HepG2 (cell line): ENCODE results near the gene RANBP17. TPM values are rescaled to one million over a fixed set of nuclear protein-coding genes. Genes with fewer than 3 reads are reported as not detected.

ENCODE experiments used
- ATAC-seq: fragments of 200-7000 bp; cut with Tn5 transposase; 3 replicates; pipeline ENCODE4 v1.9.1; 2020; ENCODE audit warnings: mild to moderate bottlenecking, moderate library complexity
- BruUV-seq: library from RNA; stranded (reverse); fragments of 400-500 nt; replicated peaks from 2 replicates; lab custom pipeline; 2021; lab: Mats Ljungman, UMichigan
- CTCF ChIA-PET: fragments of 300-600 bp; formaldehyde crosslinking; extraction: SDS; loops from one replicate; lab custom pipeline; 2021; ENCODE audit warnings: low total read pairs, inconsistent platforms, low intra/inter-chr PET ratio; lab: Yijun Ruan, JAX
- POLR2A ChIA-PET: fragments of 350-600 bp; sonication (Branson Sonifier 250); formaldehyde crosslinking; loops from one replicate; lab custom pipeline; 2020; ENCODE audit warnings: antibody characterized with exemption, inconsistent platforms; lab: Yijun Ruan, JAX
- DNase-seq: peaks from one replicate; pipeline ENCODE4 v3.0.0-alpha.2; 2015; ENCODE audit warnings: low spot score
- FAIRE-seq: peaks from 3 replicates; lab custom pipeline; 2011; peaks lifted over from hg19 to GRCh38; lab: Jason Lieb, UNC
- H2AFZ ChIP-seq: one replicate; pipeline ENCODE4 v1.6.1; 2011; ENCODE audit warnings: low read length, inconsistent platforms
- H3K27ac ChIP-seq: fragments of 300-600 bp; 3 replicates; pipeline ENCODE4 v1.8.0; 2011; ENCODE audit warnings: mixed run types, mild to moderate bottlenecking, mixed read lengths, low read length, inconsistent platforms; ENCODE audit not compliant: insufficient read depth; ENCODE audit errors: extremely low read length
- H3K27me3 ChIP-seq, 2 experiments: fragments of 200-600 bp in 1 of 2; 2 replicates in 1 of 2; 3 replicates in 1 of 2; pipeline versions ENCODE4 v1.6.0 to v1.8.0; 2011; ENCODE audit warnings: low read length in 2 of 2, mild to moderate bottlenecking in 2 of 2, moderate library complexity in 2 of 2, inconsistent platforms in 1 of 2; ENCODE audit not compliant: insufficient read depth in 2 of 2, control insufficient read depth in 1 of 2
- H3K36me3 ChIP-seq, 2 experiments: fragments of 200-600 bp in 1 of 2; replicated peaks in 1 of 2; 2 replicates in 1 of 2; 3 replicates in 1 of 2; pipeline versions ENCODE4 v1.5.1 to v1.8.0; 2011; ENCODE audit warnings: low read length in 2 of 2, inconsistent platforms in 1 of 2; ENCODE audit not compliant: insufficient read depth in 2 of 2, control insufficient read depth in 1 of 2
- H3K4me1 ChIP-seq: 2 replicates; pipeline ENCODE4 v1.5.1; 2012; ENCODE audit warnings: low read length, inconsistent platforms; ENCODE audit not compliant: insufficient read depth
- H3K4me2 ChIP-seq: 2 replicates; pipeline ENCODE4 v1.6.0; 2011; ENCODE audit warnings: low read depth, low read length, inconsistent platforms
- H3K4me3 ChIP-seq, 3 experiments: fragments of 200-600 bp in 1 of 3; sonication (generic), shearing (Covaris generic) in 1 of 3; replicated peaks in 1 of 3; 2 replicates each; pipeline ENCODE4 v1.5.1; 2011 to 2016; ENCODE audit warnings: low read length in 3 of 3, inconsistent platforms in 2 of 3, low read depth in 2 of 3, mild to moderate bottlenecking in 2 of 3, control low read depth in 1 of 3, mixed read lengths in 1 of 3; ENCODE audit not compliant: insufficient read depth in 1 of 3
- H3K79me2 ChIP-seq: one replicate; pipeline ENCODE4 v1.6.1; 2011; ENCODE audit warnings: low read length, inconsistent platforms; ENCODE audit not compliant: insufficient read depth
- H3K9ac ChIP-seq: 2 replicates; pipeline ENCODE4 v1.6.0; 2011; ENCODE audit warnings: mild to moderate bottlenecking, low read depth, low read length, inconsistent platforms; ENCODE audit not compliant: insufficient read depth
- H3K9me3 ChIP-seq: 2 replicates; pipeline ENCODE4 v1.5.1; 2012; ENCODE audit warnings: mild to moderate bottlenecking, low read length
- H4K20me1 ChIP-seq: 2 replicates; pipeline ENCODE4 v1.6.0; 2011; ENCODE audit warnings: inconsistent platforms, mild to moderate bottlenecking, low read length, moderate library complexity; ENCODE audit not compliant: insufficient read depth
- KDM1A ChIP-seq: IDR thresholded peaks from 2 replicates; pipeline ENCODE4 v1.6.1; 2016; ENCODE audit warnings: missing compliant biosample characterization
- NFIB ChIP-seq: sonication (generic); formaldehyde crosslinking; IDR thresholded peaks from 2 replicates; pipeline ENCODE4 v1.9.0; 2021; ENCODE audit warnings: missing genetic modification reagents, mild to moderate bottlenecking, borderline replicate concordance
- NR2C2 ChIP-seq: sonication (generic); formaldehyde crosslinking; IDR thresholded peaks from 2 replicates; pipeline ENCODE4 v1.4.0; 2020; ENCODE audit warnings: missing genetic modification reagents, mild to moderate bottlenecking, moderate library complexity, borderline replicate concordance
- PCBP2 ChIP-seq: fragments of 200-400 bp; formaldehyde crosslinking; optimal IDR thresholded peaks from 2 replicates; pipeline ENCODE3; 2018; ENCODE audit warnings: low read length, low read depth; ENCODE audit not compliant: poor library complexity, severe bottlenecking
- PPARG ChIP-seq: conservative IDR thresholded peaks from 2 replicates; pipeline ENCODE4 v1.6.1; 2016; ENCODE audit warnings: missing biosample characterization, missing genetic modification reagents
- THAP8 ChIP-seq: sonication (generic); formaldehyde crosslinking; IDR thresholded peaks from 2 replicates; pipeline ENCODE4 v1.5.1; 2020; ENCODE audit warnings: missing genetic modification reagents, mild to moderate bottlenecking, borderline replicate concordance
- U2AF2 ChIP-seq: fragments of 200-400 bp; formaldehyde crosslinking; IDR thresholded peaks from 2 replicates; pipeline ENCODE4 v1.6.1; 2017; ENCODE audit warnings: low read depth, mild to moderate bottlenecking, low read length
- ZBTB21 ChIP-seq: sonication (generic); formaldehyde crosslinking; IDR thresholded peaks from 2 replicates; pipeline ENCODE4 v1.4.0; 2020; ENCODE audit warnings: missing genetic modification reagents
- ZNF224 ChIP-seq: sonication (generic); formaldehyde crosslinking; IDR thresholded peaks from 2 replicates; pipeline ENCODE4 v1.5.0; 2020; ENCODE audit warnings: mild to moderate bottlenecking, missing genetic modification reagents
- ZNF3 ChIP-seq: IDR thresholded peaks from 2 replicates; pipeline ENCODE4 v1.7.0; 2017; ENCODE audit warnings: inconsistent platforms
- ZNF570 ChIP-seq: sonication (generic); formaldehyde crosslinking; IDR thresholded peaks from 2 replicates; pipeline ENCODE4 v1.4.0; 2020; ENCODE audit warnings: mild to moderate bottlenecking, missing genetic modification reagents, borderline replicate concordance
- ZSCAN20 ChIP-seq: sonication (generic); formaldehyde crosslinking; IDR thresholded peaks from 2 replicates; pipeline ENCODE4 v1.4.0; 2020; ENCODE audit warnings: missing genetic modification reagents, mild to moderate bottlenecking, borderline replicate concordance
- WGBS: methylation state at CpG from one replicate; pipeline ENCODE4 v1.1.6; 2017; ENCODE audit warnings: low lambda C conversion rate; 5-methylcytosine and 5-hydroxymethylcytosine counted together
- in situ Hi-C: cut with HindIII; loops from 2 replicates; pipeline ENCODE4 v1.10.0; 2017; ENCODE audit warnings: low pct_unique_long_range_greater_than_20kb; ENCODE audit not compliant: extremely low pct_ligation_motif_present
- intact Hi-C: fragments of 100-400 bp; cut with micrococcal nuclease; formaldehyde crosslinking; loops from one replicate; pipeline ENCODE4 v1.10.0; 2022; ENCODE audit not compliant: unreplicated experiment
- polyA plus RNA-seq, 8 experiments: library from polyadenylated mRNA; depleted of rRNA in 3 of 8; stranded (reverse) in 7 of 8; unstranded in 1 of 8; fragments of >200 nt; fragmentation: Illumina TruSeq in 4 of 8; extraction: Trizol in 4 of 8; gene quantifications; 2 replicates each; pipeline versions ENCODE4 v1.2.1 to v1.2.3, GENCODE V29; 2011 to 2016; ENCODE audit warnings: low read depth in 4 of 8, missing spikeins in 1 of 8, mixed read lengths in 1 of 8; ENCODE audit not compliant: insufficient read depth in 1 of 8
- total RNA-seq, 5 experiments: library from RNA; depleted of rRNA; stranded (reverse); fragments of >200 nt; fragmentation: Illumina TruSeq; extraction: Trizol; gene quantifications; 2 replicates each; pipeline ENCODE4 v1.2.3, GENCODE V29; 2016; ENCODE audit warnings: low read depth in 1 of 5
- TF ChIP-seq, protein P1 (sequence below): sonication (generic); formaldehyde crosslinking; IDR thresholded peaks from 2 replicates; pipeline ENCODE4 v1.8.1; 2023; ENCODE audit warnings: mild to moderate bottlenecking, missing genetic modification reagents

The RANBP17 gene
- total and polyA plus RNA-seq, 2 of the 13 experiments (the other 11 are each of a cell fraction or from before 2014, with no cell fraction given): not detected

DNA sequence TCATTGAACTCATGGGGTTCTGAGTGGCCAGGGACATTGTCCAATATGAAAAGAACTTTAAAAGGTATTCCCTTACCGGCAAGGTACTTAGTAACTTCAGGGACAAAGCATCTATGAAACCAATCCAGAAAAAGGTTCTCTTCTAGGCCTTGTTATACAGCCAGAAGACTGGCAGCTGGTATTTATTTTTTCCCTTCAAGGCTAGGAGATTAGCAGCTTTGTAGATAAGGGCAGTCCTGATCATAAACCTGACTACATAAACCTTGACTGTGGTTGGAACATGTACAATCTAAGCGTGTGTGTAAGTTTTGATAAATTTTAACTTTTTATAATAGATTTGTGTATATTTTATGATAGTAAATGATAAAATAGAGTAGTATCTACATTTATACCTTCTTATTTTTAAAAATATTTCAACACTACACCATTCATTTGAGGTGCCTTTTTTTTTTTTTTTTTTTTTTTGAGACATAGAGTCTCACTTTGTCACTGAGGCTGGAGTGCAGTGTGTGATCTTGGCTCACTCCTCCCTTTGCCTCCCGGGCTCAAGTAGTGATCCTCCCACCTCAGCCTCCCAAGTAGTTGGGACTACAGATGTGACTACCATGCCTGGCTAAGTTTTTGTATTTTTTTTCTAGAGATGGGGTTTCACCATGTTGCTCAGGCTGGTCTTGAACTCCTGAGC lies 24.5 kb downstream of the RANBP17 start:
- no TSS peak for BruUV-seq
- in situ Hi-C loops: no loop called here
- CTCF ChIA-PET: no interaction called here
- Histone ChIP-seq H4K20me1 (no peaks in the 10 kb centered on the region), H3K9me3 (no peaks in the 10 kb centered on the region), H3K4me1 (no peaks in the 10 kb centered on the region), H2AFZ (no peak overlapping the region), H3K79me2 (no peaks in the 10 kb centered on the region), H3K27ac (no peak overlapping the region), H3K36me3 (no peaks in the 10 kb centered on the region), H3K4me2 (no peak overlapping the region), H3K27me3 (no peaks in the 10 kb centered on the region), H3K9ac (no peak overlapping the region), H3K4me3 (no peak overlapping the region)
- intact Hi-C loops: no loop called here
- ATAC-seq (no peak), FAIRE-seq (no peak), DNase-seq (no peak)
- POLR2A ChIA-PET: no interaction called here
- WGBS: 2% methylated on average over 3 of the region's 3 CpGs
- no peak for TF ChIP-seq NFIB (CRISPR knock-in tag)
- no peak for TF ChIP-seq PCBP2
- no peak for TF ChIP-seq NR2C2 (CRISPR knock-in tag)
- TF ChIP-seq ZSCAN20 (CRISPR knock-in tag): no peak
- no peak for TF ChIP-seq KDM1A (CRISPR knock-in tag)
- TF ChIP-seq ZNF570 (CRISPR knock-in tag): no peak
- TF ChIP-seq, protein P1, sequence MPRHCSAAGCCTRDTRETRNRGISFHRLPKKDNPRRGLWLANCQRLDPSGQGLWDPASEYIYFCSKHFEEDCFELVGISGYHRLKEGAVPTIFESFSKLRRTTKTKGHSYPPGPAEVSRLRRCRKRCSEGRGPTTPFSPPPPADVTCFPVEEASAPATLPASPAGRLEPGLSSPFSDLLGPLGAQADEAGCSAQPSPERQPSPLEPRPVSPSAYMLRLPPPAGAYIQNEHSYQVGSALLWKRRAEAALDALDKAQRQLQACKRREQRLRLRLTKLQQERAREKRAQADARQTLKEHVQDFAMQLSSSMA: no peak
- TF ChIP-seq ZNF224 (CRISPR knock-in tag): no peak
- TF ChIP-seq PPARG (CRISPR knock-in tag): no peak
- no peak for TF ChIP-seq THAP8 (CRISPR knock-in tag)
- TF ChIP-seq U2AF2: no peak
- no peak for TF ChIP-seq ZBTB21
- no peak for TF ChIP-seq ZNF3 (CRISPR knock-in tag)
